GM19099 (cell line): Measurements from ENCODE around the gene MRPL55.

ENCODE experiments used
- POLR2A ChIP-seq: IDR thresholded peaks from 3 replicates; pipeline ENCODE4 v1.6.1; 2011; ENCODE audit warnings: low read depth; ENCODE audit not compliant: insufficient read length; ENCODE audit errors: extremely low read depth

The MRPL55 gene

GRCh38 chr1:228066416-228066815 lies 42.7 kb downstream of the MRPL55 start:
- TF ChIP-seq POLR2A = no peak

- TF ChIP-seq POLR2A = no peak
These were observed 43.4 kb downstream of the MRPL55 start for GRCh38 chr1:228065543-228066347.

DNA sequence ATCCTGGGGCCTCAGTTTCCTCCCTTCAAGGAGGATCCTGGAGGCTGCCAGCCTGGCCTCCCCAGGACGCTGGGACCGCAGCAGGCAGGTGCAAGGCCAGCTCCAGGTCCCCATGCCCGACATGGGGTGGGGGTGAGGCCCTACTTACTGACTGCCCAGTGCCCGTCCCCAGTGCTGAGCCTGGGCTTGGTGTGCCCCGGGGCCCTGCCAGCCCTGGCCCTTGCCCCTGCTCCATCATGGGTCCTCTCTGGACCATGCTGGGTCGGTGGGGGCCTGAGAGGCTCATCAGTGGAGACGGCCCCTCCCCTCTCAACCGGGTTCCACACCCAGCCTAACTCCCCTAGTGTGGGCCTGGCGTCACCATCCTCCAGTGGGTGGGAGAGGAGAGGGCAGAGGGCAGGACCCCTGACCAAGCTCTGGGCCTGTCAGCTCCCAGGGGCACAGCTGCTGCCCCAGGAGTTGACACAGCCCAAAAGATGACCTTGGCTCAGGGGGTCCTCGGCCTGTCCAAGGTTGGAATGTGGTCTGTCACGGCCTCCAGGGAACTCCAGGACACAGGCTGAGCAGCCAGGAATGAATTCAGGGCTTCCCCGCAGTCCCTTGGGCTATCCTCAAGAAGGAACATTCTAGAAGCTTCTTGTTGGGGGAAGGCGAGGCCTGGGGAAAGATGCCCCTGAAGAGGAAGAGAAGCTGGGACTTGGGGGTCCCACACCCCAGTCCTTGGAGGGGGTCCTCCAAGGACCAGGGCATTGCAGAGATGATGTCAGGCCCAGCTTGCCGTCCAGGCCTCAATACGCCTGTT lies 44.2 kb downstream of the MRPL55 start:
- TF ChIP-seq POLR2A = no peak

DNA sequence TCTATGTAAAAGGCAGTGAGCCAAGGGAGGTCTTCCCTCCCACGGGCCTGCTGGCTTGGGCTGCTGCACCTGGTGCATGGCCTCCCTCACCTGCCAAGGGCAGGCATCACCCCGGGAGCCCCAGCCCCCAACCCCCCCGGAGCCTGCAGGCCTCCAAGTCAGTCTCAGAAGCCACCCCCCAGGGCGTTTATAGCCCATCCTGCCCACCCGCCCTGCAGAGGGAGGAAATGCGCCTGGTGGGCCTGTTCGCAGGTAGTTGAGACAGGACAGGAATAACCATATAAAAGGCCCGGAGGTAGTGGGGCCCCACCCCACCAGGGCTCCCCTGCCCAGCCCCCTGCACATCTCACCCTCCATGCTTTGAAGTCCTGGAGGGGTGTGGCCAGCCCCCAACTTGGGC lies 44.8 kb downstream of the MRPL55 start:
- no peak for TF ChIP-seq POLR2A

- TF ChIP-seq POLR2A = no peak
These were observed 45.6 kb downstream of the MRPL55 start for GRCh38 chr1:228063251-228064191.

- no peak for TF ChIP-seq POLR2A
These were observed 46.3 kb downstream of the MRPL55 start for GRCh38 chr1:228062812-228063211.

GRCh38 chr1:228062085-228062791 lies 46.9 kb downstream of the MRPL55 start:
- no peak for TF ChIP-seq POLR2A

DNA sequence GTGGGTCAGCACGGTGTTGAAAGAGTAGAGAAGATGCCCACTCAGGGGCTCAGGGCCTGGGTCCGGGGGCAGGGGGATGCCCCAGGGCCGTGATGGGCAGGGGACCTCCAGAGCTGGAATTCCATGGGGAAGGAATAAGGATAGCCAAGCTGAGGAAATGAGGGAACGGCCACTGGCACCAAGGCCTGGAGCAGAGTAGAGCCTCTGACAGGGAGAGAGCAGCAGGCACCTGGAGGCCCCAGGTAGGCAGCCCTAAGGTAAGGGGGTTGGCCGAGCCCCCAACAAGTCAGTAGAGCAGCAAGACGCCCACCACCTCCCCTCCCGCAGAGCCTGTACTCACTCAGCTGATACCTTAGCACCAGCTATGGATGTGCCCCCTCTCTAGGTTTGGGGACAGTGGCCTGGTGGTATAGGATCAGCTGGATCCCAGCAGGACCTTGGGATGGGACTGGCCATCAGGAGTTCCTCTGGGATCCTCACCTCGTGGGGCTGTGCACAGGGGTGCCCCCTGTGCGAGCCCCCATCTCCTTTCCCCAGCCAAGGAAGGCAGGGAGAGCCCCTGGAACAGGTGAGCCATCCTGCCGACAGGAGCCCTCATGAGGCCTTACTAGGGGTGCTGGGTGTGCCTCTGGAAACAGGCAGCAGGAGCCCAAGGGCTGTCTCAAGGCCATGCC lies 47.6 kb downstream of the MRPL55 start:
- no peak for TF ChIP-seq POLR2A

DNA sequence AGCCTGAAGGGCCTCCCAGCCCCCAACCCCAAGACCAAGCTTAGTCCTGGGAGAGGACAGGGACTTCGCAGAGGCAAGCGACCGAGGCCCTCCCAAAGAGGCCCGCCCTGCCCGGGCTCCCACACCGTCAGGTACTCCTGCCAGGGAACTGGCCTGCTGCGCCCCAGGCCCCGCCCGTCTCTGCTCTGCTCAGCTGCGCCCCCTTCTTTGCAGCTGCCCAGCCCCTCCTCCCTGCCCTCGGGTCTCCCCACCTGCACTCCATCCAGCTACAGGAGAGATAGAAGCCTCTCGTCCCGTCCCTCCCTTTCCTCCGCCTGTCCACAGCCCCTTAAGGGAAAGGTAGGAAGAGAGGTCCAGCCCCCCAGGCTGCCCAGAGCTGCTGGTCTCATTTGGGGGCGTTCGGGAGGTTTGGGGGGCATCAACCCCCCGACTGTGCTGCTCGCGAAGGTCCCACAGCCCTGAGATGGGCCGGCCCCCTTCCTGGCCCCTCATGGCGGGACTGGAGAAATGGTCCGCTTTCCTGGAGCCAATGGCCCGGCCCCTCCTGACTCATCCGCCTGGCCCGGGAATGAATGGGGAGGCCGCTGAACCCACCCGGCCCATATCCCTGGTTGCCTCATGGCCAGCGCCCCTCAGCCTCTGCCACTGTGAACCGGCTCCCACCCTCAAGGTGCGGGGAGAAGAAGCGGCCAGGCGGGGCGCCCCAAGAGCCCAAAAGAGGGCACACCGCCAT lies 48.5 kb downstream of the MRPL55 start:
- no peak for TF ChIP-seq POLR2A

DNA sequence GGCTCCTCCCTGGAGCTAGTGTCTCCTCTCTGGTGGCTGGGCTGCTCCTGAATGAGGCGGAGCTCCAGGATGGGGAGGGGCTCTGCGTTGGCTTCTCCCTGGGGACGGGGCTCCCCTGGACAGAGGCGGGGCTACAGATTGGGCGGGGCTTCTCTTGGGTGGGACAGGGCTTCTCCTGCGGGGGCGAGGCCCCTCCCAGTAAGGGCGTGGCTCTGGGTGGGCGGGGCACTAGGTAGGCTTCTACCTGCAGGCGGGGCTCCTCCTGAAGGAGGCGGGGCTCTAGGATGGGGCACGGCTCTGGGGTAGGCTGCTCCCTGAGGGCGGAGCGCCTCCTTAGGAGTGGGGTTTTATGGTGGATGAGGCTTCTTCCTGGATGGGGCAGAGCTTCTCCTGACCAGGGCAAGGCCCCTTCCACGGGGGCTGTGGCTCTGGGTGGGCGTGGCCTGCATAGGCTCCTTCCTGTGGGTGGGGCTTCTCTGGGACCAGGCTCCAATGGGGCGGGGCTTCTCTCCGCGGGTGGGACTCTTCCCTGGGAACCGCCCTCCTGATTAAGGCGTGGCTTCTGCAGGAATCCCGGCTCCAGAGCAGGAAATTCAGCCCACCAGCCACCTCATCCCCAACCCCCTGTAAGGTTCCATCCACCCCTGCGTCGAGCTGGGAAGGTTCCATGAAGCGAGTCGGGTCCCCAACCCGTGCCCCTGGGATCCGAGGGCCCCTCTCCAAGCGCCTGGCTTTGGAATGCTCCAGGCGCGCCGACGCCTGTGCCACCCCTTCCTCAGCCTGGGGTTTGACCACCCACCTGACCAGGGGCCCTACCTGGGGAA lies 49.3 kb downstream of the MRPL55 start:
- TF ChIP-seq POLR2A = no peak

- no peak for TF ChIP-seq POLR2A
These were observed 50.0 kb downstream of the MRPL55 start for GRCh38 chr1:228058949-228059633.
